Pulmonary artery endothelial cell (primary cell): ENCODE measurements around the gene GPC6. TPM values are rescaled to one million over a fixed set of nuclear protein-coding genes. Genes with fewer than 3 reads are reported as not detected.

Source experiments
- DNase-seq: peaks from one replicate; pipeline ENCODE4 v3.0.0-alpha.2; 2011; ENCODE audit warnings: low read depth, low spot score
- total RNA-seq: library from RNA; depleted of rRNA; stranded (reverse); fragments of >200 nt; gene quantifications from 2 replicates; pipeline ENCODE4 v1.2.3, GENCODE V29; 2014

GPC6 gene
- total RNA-seq, 1 donor from 2014 or later, result under 0.01 TPM

DNA sequence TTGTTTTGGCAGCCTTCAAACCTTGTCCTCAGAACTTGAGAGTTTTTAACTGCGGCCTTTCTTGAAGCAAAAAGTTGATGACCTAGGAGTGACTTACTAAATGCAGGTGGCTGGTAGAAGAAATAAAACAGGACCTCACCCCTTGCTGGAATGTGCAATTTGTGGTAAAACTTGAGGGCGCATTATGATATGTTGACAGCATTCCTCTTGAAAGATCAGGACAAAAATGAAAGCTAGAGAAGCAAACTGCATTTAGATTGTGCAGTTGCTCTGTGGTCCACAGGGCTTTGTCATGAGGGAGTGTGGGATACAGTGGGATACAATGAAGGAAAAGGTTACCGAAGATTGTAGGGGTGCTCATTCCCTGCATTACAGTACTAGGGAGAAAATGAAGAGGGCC is 504.2 kb downstream of the GPC6 start:
- no peak for DNase-seq

DNA sequence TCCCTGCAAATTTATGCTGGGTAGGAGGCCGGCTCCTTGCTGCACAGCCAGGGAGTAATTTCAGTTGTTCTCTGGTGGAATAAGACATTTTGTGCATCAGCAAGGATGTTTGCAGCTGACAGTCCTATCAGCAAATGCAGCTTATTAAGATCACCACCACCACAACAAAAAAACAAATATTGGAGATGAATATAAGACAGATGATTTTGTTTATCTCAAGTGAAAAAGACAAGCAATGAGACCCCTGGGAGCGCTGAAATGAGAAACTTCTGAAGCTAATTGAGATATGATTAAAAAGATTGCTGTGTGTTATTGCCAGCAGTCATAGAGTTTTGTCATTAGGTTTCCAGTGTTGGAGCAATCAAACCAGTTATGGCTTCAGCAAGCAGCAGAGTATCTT is 505.6 kb downstream of the GPC6 start:
- DNase-seq, result no peak

DNA sequence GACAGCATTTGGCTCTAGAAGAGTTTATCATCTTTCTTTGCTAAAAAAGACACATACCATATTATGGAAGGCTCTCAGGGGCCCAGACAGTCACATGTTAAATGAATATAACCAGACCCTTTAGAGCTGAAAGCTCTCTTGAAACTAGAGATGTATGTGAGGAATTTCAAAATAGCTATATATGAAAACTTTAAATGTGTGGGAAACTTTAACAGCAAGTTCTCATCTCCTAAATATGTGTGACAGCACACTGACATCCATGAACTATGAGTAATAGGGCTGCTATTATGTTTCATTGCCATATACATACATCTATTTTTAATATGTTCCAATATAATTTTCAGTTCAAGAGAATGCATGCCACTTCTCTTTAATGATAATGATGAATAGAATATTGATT is 509.5 kb downstream of the GPC6 start:
- DNase-seq, result no peak

DNA sequence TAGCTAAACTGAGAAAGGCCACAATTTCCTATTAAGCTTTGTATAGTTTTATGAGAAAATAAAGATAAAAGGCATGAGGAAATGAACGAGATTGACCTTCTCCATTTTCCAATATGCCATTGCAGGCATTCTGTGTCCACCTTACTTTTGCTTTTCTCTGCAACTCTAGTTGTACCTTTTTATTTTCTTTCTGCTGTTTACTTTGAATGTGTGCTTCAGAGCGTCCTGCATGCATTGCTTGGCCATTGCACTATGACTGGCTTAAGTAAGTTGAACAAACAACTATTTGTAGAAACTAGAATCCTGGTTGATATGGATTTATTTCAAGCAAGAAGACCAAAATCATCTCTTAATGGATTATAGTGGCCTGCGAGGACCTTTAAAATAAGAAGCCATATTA is 510.3 kb downstream of the GPC6 start:
- DNase-seq, result no peak

DNA sequence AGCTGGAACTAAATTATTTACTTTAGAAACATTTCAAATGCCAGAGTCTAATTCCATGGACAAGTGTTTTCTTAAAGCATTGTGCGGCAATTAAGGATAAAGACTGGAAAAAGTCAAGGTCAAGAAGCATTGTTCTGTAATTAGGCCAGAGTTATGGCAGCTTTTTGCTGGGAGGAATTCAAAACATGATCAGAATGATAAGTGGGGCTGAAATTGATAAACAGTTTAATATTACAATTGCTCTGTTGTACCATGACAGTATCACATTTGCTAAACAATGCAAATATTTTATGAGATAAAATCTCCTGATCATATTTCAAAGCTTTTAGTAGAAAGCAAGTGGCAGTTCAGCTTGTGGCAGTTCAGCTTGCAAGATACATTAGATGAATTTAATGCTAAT is 513.7 kb downstream of the GPC6 start:
- DNase-seq, result no peak

DNA sequence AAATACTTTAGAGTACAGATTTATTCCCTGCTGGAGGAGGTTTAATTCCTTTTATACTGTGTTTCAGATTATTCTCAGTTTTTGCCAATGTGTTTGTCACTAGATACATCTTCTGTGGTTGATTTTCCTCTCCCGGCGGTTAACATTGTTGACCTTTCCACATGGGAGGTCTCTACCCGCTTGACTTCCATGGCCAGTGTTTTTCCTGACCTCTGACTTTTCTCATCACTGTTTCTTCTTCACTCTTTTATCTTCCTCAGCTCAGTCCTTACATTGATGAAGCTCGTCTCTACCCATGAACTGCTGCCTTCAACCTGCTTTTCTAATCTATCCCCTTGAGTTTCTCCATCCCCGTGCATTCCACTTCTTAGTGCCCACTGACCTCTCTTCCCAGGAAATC is 517.4 kb downstream of the GPC6 start:
- DNase-seq, result no peak

DNA sequence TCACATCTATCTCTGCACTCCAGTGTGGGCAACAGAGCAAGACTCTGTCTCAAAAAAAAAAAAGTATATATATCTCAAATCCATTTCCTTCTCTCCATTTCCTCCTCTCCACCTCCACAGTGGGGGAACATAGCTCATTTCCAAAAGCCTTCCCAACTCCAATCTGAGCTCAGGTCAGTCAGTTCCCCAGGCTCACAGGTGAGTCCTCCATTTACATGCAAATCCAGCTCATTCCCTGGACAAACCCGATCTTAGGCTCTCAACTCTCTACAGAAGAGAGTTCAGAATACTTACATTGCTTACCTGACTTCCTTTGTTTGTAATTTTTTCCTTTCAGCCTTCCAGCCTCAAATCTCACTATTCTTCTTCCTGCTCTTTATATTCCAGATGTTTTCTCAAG is 518.3 kb downstream of the GPC6 start:
- no peak for DNase-seq

DNA sequence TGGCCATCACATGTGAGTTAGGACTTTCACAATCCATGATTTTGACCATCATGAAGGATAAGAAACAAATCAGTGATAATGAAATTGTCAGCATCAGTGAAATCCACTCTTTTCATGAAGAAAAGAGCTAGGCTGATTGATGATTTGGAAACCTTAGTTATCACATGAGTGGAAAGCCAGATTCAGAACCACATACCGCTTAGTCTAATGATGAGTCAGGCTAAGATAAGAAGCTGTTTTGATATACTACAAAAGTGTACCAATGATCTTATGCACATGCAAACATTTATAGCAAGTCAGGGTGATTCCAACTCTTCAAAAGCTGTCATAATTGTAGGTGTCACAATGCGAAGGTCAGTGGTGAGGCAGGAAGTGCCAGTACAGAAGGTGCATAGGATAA is 519.3 kb downstream of the GPC6 start:
- DNase-seq, result no peak

DNA sequence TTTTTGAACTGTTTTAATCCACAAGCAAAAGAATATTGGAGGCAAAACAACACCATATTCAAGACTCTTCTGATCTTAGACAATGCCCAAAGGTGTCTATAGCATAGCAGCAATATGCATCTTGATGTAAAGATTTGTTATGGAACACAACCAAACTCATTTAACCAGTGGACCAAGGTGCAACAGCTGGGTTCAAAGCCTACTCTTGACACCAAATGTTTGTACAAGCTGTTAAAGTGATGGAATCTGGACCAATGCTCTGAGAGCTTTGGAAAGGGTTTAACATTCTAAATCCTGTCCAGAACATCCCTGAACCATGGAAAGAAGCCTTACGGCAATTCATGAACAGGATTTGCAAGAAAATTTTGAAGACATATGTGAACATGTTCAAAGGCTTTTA is 520.0 kb downstream of the GPC6 start:
- DNase-seq, result no peak

DNA sequence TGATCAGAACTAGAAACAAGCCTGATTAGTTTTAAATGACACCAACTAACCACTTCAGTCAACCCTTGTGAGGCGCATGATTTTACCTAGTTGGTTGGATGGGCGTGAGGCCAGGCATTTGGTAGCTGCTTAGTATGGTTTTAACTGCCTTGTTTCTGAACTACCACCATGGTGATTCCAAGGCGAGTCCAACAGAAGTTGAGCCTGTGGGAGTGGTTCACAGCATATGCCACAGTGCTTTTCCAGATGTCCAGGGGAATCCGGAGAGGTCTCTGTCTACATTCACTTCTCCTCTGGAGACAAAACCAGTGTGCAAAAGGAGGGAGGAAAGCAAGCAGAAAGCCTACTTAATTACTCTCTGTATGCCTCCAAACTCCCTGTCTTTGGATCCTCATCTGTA is 524.1 kb downstream of the GPC6 start:
- no peak for DNase-seq

DNA sequence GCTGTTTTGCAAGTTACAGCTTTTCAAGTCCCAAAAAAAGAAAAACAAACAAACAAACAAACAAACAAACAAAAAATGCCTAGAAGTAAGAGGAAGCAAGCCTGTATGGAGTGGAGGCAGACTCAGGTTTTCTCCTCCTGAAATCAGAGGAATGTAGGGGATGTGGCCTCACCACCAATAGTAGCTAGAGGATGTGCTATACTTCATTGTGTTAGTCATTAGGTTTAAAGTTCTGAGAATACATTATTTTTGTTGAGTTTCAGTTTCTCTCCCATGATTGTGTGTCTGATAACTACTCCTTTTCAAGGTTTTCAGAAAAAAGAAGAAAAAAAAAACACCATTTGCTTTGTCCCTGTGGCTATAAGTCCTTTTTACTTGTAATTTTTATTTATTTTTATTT is 524.5 kb downstream of the GPC6 start:
- DNase-seq, result no peak

DNA sequence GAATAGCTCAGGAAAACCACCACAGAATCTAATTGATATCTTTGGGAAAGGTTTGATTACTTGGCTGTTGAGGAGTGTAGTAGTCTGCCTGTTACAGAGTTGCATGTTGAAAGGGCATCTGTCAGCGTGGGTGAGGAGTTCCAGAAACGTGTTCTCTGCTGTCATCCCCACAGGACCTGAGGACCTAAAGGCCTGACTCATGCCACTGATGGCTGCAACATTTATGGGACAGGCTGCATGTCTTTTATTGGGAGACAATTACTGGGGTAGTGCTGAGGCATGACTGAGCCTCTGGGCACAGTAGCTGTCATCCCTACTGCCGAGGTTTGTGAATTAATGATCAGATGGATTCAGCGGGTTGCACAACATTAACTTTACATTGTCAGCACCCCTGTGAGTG is 525.9 kb downstream of the GPC6 start:
- no peak for DNase-seq

DNA sequence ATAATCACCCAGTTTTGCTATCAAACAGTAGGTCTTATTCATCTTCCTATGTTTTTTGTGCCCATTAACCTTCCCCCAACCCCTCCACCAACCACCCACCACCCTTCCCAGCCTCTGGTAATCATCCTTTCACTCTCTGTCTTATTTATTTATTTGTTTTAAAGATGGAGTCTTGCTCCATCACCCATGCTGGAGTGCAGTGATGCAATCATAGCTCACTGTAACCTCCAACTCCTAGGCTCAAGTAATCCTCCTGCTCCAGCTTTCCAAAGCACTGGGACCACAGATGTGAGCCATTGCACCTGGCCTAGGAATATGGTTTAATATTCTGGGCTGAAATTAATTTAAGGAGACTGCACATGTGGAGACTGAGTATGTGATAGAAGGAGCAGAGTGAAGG is 527.0 kb downstream of the GPC6 start:
- DNase-seq, result no peak

DNA sequence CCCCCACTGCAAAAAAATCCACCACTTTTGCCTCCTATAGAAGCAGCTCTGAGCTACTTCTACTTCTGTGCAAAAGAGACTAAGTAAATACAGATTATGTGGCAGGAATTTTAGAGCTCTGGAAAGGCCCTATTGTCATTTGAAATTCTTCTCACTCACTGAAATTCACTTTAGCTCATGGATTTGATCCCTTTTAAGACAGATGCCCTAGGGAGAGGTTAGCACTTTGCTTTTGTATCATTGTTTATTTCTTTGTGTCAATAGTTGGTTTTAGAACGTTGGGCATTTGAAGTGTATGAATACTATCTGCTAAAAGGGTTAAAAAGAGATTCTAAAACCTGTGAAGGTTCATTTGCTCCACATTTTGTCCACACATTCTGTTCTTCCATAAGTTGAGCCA is 528.7 kb downstream of the GPC6 start:
- DNase-seq, result no peak

DNA sequence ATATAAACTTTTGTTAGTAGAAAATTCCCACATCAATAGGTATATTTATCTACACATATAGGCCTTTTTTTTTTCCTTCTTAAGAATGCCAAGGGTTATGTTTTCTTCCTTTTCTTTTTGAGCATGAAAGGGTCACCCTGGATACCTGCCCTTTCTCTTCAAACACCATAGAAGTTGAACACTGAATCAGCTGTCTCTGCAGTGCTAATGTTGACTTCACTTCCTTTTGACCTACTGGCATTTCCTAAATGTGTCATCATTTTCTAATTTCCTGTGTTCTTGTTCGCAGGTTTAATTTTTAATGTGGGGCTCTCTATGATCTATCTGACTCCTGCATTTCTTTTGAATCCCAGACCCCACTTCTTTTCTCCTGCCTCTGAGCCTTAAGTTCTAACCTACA is 532.0 kb downstream of the GPC6 start:
- DNase-seq, result no peak

DNA sequence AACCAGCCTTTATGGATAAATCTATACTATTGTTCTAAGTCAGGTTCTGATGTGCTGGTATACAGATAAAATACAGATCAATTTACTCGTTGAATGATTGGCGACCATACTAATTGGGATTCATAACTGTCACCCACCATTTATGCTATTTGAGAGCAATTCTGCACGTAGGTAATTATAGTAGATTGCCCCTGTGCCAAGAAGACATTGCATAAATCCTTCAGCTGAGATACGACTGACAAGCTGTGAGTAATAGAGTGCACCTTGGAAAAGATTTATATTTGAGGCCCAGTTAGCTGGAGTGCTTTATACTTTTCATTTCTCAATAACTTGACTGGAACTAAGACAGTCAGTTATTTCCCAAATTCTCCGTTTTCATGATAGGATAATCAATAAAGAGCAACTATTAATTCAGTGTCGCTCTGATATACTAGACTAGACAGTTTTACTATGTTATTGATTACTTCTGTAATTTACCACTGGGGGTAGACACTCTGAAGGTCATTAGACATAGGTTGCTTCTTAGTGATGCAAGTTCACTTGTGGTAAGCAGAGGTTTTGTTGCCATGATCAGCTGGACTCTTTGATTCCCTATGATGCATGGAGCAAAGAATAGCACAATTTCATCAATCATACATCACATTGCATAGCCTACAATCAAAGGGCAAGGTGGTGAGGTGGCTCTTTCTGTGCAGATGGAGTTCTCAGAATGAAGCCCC is 536.3 kb downstream of the GPC6 start:
- DNase-seq, result no peak

DNA sequence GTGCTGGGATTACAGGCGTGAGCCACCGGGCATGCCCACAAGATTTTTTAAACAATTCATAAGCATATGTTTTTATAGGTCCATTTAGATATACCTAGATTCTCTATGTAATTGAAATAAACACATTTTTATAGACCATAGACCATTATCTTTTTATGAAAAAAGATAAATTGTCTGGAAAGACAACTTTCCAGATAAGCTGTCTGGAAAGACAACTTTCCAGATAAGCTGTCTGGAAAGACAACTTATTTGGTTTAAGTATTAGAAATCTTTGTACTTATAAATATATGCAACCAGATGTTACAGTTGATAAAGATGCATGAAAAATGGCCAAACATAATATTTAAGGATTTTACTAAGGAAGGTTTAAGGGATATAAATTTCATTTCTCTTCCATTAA is 538.5 kb downstream of the GPC6 start:
- no peak for DNase-seq

DNA sequence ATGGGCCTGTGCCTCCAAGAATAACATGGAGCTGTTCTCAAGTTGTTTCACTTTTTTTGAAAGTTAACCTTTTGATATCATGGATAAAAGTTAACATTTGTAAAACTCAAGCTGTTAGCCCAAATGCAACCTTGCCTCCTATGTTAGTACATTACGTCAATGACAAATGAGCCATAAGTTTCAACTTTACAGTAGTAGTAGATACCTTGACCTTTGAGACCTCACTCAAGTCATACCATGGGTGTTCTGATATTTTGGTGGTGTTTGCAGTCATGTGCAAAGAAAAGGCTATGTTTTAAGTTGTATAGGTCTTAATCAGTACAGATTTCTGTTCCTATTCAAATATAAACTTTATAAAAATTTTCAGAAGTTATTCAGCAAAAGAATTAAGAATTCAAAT is 539.2 kb downstream of the GPC6 start:
- DNase-seq, result no peak

DNA sequence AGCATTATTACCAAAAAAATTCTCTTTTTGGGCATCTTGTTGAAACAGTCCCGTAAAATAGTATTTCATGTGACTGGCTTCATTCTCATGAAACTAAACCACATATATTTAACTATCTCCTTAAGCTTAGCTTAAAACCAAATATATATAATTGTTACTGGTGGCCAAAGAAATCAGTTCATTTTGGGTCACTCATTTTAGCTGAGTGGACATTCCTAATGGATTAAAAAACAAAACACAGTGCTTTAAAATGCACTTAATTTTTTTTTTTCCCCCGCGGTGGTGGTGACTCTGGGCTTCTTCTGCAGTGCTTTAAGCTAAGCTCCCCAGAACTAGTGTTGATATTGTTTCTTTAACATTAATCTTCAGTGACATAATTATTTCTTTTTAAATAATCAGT is 540.1 kb downstream of the GPC6 start:
- no peak for DNase-seq

DNA sequence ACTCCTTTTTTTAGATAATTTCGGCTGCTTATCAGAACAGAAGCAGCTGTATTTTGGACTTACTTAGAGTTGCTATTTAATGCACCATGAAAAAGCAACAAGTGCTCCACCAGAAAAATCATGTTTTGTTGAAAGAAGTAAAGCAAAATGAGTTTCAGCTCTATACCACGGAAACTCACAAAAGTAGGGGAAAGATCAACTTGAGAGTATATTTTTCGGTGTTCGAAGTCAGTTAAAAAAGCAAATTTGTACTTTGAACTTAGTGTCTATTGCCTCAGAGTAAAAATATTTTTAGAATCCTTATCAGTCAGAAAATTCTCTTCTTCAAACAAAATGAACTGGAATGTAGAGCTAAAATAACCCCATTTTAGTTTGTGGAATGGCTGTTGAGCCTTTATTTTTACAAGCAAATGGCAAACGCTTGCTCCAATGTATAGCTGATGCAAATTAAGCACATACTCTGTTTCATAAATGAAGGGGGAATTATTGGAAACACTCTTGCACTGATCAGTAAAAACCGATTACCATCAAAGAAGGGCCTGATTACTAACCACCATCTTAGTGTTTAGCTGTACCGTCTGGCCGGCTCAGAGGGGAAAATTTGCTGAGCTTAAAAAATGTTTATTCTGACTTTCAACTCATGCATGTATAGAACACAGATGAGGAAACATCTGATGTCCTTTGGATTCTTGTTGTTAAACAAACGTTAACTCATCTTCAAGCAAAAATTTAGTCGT is 540.7 kb downstream of the GPC6 start:
- no peak for DNase-seq

DNA sequence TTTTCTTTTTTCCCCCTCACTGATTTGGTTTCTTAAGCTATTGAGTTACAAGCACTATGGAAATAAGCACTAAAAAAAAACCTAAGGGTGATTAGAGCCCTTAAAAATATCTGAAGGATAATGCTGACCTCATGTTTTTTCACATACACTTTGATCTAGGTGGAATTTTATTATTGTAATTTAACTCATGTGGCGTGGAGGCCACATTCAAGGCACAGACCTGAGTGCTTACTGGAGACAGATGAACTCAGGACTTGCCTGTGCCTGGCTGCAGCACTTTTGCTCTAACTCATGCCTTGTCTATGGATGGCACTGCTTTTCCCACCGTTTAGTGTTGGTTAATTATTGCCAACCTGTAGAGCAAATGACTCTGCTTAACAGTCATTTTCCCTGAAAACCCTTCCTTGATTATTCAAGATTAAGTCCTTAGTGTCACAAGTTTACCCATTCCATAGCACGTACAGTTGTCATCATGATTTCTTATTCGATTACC is 541.4 kb downstream of the GPC6 start:
- no peak for DNase-seq

DNA sequence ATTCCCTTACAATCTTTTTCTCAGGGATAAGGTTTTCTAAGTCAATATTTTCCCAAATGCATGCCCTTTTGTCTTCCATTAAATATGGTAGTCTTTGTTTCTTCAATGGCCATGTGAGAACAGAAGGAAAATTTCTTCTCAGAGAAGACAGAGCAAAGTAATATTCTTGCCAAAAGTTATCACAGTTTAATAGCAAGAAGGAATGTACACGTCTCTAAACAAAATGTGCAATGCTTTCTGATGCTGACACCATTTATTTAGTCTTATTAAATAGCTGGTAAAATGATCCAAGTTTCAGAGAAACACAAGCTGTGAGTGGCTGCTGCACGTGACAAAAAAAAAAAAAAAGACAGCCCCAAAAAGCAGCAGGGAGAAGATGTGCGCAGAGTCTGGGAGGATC is 542.5 kb downstream of the GPC6 start:
- no peak for DNase-seq

DNA sequence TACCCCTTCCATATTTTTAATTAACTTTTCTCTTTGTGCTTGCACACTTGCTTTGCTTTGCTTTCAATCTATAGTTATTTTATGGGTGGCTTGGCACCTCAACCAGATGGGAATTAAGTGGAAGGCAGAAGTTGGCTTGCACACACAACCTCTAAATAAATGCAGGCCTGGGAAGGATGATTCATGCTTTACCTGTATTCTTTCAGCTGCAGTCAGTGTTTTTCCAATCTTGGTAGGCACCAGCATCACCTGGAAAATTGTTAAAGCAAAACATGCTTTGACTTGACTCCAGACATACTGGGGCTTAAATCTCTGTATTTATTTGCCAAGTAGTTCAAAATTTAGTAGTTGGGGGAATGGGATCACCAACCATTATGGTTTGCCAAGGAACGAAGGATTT is 543.0 kb downstream of the GPC6 start:
- no peak for DNase-seq
